ENCODE results near the gene FUOM.

FUOM gene

GRCh38 chr10:133401500-133401899 lies 43.7 kb upstream of the FUOM start:
- no peak overlapping the region for H3K4me3 ChIP-seq (ENCODE audit: low read length)
- no peak for TF ChIP-seq CTCF (conservative IDR thresholded peaks at IDR 0.05; ENCODE audit: low read depth, low read length)
- DNase-seq (ENCODE audit: low read depth), result no peak

GRCh38 chr10:133400624-133401424 lies 43.0 kb upstream of the FUOM start:
- TF ChIP-seq CTCF (conservative IDR thresholded peaks at IDR 0.05; ENCODE audit: low read depth, low read length), result no peak
- no peak overlapping the region for H3K4me3 ChIP-seq (ENCODE audit: low read length)
- no peak for DNase-seq (ENCODE audit: low read depth)

- H3K4me3 ChIP-seq (ENCODE audit: low read length), result no peak overlapping the region
- DNase-seq (ENCODE audit: low read depth), result no peak
- TF ChIP-seq CTCF (conservative IDR thresholded peaks at IDR 0.05; ENCODE audit: low read depth, low read length), result no peak
Measured at GRCh38 chr10:133399123-133399601, 41.3 kb upstream of the FUOM start.

GRCh38 chr10:133397938-133398337 lies 40.1 kb upstream of the FUOM start:
- H3K4me3 ChIP-seq (ENCODE audit: low read length), result no peak overlapping the region
- no peak for DNase-seq (ENCODE audit: low read depth)
- TF ChIP-seq CTCF (conservative IDR thresholded peaks at IDR 0.05; ENCODE audit: low read depth, low read length), result no peak

GRCh38 chr10:133396035-133396624 lies 38.3 kb upstream of the FUOM start:
- DNase-seq (ENCODE audit: low read depth), result no peak
- no peak overlapping the region for H3K4me3 ChIP-seq (ENCODE audit: low read length)
- TF ChIP-seq CTCF (conservative IDR thresholded peaks at IDR 0.05; ENCODE audit: low read depth, low read length), result no peak

- no peak for DNase-seq (ENCODE audit: low read depth)
- H3K4me3 ChIP-seq (ENCODE audit: low read length), result peak overlapping the region; percentile 89
- TF ChIP-seq CTCF (conservative IDR thresholded peaks at IDR 0.05; ENCODE audit: low read depth, low read length), result no peak
Measured at GRCh38 chr10:133394801-133395221, 37.0 kb upstream of the FUOM start.
